IPS-18c (cell line): ENCODE data around the gene MILR1.
"Not testable (repeated sequence)": the region's sequence is repeated elsewhere in the genome, so short reads cannot be mapped to it uniquely, and the experiment has no call there.

Experiments
- H3K4me3 ChIP-seq: 2 replicates; pipeline ENCODE4 v1.7.0; 2013; ENCODE audit warnings: low read depth, mild to moderate bottlenecking, low read length, moderate library complexity; ENCODE audit not compliant: insufficient read depth
- H3K9me3 ChIP-seq: one replicate; pipeline ENCODE4 v1.6.1; 2013; ENCODE audit warnings: mild to moderate bottlenecking, low read length, moderate library complexity; ENCODE audit not compliant: control insufficient read depth, insufficient read depth

Gene MILR1

DNA sequence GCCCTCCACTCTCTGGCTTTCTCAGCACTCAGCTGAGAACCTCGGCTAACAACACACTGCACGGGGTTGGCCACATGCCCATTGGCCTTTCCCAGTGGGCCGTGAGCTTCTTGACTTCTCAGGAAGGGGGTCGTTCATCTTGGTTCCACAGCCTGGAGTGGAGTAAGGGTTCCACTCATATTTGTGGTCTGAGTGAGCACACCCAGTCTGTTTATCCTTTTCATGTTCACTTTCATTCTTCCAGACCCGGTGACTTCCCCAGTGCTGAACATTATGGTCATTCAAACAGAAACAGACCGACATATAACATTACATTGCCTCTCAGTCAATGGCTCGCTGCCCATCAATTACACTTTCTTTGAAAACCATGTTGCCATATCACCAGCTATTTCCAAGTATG, 8.2 kb downstream of the MILR1 start:
- no peaks in the 10 kb centered on the region for H3K9me3 ChIP-seq
- no peak overlapping the region for H3K4me3 ChIP-seq

DNA sequence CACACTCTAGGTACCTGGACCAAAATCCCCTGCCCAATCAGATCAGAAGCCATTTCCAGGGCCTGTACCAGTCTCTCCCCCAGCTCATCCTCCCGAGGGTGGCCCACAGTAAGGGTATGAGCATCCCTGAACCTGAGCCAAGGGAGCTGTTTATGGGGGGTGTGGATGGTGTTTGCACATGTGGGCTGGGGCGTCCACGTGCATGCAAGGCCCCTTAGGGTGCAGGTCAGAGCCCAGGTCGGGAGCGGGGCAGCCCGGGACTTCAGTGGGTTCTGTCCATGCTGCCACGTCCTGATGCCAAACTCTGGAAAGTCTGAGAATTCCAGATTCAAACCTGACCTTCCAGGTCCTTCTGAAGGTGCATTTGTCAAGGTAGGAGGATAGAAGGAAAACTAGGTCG, 9.8 kb downstream of the MILR1 start:
- H3K9me3 ChIP-seq: no peaks in the 10 kb centered on the region
- H3K4me3 ChIP-seq: no peak overlapping the region

DNA sequence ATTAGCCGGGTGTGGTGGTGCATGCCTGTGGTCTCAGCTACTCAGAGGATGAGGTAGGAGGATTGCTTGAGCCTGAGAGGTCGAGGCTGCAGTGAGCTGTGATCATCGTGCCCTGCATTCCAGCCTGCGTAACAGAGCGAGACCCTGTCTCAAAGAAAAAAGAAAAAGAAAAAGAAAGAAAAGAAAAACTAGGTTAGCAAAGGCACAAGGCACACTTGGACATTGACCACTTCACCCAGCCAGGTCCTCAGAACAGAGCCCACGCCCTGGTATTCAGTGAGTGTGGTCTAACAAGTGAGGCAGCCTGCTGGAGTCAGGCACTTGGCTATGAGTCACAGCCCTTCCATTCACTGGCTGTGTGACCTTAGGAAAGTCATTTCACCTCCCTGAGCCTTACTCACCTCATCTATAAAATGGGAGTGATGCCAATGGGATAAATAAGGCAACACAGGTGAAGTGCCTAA, 10.4 kb downstream of the MILR1 start:
- H3K9me3 ChIP-seq: no peaks in the 10 kb centered on the region
- no peak overlapping the region for H3K4me3 ChIP-seq

DNA sequence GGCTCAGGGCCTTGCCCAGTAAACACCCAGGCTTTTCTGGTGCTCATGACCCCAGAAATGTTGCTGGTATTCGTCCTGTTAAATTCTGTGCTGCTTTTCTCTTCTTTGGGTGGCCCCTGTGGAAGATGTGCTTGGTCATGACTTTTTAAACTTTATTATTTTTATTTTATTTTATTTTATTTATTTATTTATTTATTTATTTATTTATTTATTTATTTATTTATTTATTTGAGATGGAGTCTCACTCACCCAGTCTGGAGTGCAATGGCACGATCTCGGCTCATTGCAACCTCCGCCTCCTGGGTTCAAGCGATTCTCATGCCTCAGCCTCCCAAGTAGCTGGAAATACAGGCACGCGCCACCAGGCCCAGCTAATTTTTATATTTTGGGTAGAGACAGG, 10.9 kb downstream of the MILR1 start:
- not testable (repeated sequence) for H3K9me3 ChIP-seq, H3K4me3 ChIP-seq

DNA sequence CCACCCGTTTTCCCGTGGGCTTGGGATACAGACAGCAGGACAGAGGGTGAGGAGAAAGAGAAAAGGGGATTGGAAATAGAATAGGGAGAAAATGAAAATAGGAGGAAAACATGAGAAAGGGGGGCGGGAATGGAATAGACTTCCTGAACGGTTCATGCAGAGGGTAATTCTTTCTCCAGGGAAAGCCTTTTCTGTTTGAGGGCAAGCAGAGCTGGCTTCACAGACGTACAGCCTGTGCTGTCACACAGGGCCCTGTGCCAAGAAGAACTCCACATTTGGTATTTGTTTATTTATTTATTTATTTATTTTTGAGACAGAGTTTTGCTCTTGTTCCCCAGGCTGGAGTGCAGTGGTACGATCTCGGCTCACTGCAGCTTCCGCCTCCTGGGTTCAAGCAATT, 12.0 kb downstream of the MILR1 start:
- no peak overlapping the region for H3K4me3 ChIP-seq
- no peaks in the 10 kb centered on the region for H3K9me3 ChIP-seq

DNA sequence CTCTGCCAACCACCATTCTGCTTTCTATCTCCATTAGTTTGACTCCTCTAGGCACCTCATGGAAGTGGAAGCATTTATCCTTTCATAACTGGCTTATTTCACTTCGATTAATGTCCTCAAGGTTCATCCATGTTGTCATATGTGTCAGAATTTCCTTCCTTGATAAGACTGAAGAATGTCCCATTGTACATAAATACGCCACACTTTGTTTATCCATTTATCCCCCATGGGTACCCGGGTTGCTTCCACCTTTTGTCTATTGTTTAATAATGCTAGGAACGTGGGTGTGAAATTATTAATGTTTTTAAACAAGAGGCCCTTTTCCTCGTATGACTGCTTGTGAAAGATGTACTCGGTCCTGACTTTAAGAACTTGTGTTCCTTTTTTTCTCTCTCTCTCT, 12.9 kb downstream of the MILR1 start:
- no peak overlapping the region for H3K4me3 ChIP-seq
- peaks cover 4% of the 10 kb centered on the region for H3K9me3 ChIP-seq

DNA sequence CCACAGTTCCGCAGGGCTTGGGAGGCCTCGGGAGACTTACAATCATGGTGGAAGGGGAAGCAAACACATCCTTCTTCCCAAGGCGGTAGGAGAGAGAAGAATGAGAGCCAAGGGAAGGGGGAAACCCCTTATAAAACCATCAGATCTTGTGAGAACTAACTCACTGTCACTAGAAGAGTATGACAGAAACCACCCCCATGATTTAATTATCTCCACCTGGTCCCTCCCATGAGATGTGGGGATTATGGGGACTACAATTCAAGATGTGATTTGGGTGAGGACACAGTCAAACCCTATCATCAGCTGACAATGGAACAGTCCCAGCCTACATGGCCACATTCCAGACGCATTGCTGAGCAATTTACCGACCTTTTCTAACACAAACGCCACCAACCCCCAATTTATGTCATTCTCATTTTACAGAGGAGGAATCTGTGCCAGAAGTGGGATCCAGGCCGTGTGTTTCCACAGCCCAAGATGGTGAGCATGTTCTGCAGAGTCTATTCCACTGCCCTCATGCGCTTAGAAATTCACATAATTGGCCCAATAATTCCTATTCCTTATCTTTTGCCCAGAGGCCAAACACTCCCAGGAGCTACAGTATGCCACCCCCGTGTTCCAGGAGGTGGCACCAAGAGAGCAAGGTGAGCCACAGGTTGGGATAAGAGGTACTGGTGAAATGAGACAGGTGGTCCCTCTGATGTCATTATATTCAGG, 17.3 kb downstream of the MILR1 start:
- Histone ChIP-seq H3K9me3 (peaks cover 4% of the 10 kb centered on the region), H3K4me3 (no peak overlapping the region)

DNA sequence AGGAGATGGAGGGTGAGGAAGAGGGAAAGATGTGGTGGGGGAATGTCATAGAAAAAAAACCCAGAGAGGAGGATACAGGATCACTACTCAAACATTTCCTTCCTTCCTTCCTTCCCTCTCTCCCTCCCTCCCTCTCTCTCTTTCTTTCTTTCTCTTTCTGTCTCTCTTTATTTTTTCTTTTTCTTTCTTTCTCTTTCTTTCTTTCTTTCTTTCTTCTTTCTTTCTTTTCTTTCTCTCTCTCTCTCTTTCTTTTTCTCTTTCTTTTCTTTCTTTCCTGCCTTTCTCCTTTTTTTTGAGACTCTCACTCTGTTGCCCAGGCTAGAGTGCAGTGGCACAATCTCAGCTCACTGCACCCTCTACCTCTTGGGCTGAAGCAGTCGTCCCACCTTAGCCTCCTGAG, 17.9 kb downstream of the MILR1 start:
- H3K9me3 ChIP-seq: not testable (repeated sequence)

DNA sequence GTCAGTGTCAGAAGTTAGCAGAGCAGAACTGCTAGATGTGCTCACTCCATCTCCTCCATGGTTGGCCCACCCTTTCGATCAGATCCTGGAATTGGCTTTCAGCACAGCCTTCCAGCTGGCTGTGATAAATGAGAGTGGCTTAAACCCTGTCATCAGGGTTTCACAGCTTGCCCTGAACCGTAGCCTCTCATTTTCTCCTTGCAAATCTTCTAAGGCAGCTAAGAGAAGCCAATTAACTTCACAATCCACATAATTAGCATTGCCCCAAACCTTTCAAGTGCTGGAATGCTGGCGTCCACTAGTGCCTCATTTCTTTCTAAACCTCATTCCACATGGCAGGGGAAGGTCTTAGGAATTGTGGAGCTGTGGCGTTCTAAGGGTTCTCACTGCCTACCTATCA, 21.7 kb downstream of the MILR1 start:
- H3K4me3 ChIP-seq: no peak overlapping the region
- peaks cover 4% of the 10 kb centered on the region for H3K9me3 ChIP-seq

More for the DNA sequence above, 17.9 kb downstream of the MILR1 start:
- not testable (repeated sequence) for H3K4me3 ChIP-seq

DNA sequence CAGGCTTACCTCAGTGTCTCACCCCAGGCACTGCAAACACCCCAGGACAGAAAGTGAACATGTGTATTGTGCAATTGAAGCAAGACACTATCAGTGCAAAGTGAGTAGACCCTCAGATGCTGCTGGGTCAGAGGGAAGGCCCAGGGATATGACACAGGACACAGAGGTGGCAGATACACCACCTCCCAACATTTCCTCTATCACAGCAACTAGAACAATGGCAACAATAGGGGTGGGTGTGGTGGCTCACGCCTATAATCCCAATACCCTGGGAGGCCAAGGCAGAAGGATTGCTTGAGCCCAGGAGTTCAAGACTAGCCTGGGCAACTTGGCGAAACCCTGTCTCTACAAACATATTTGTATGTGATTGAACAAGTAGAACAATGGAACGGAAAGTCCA, 22.5 kb downstream of the MILR1 start:
- Histone ChIP-seq H3K9me3 (no peaks in the 10 kb centered on the region), H3K4me3 (no peak overlapping the region)

DNA sequence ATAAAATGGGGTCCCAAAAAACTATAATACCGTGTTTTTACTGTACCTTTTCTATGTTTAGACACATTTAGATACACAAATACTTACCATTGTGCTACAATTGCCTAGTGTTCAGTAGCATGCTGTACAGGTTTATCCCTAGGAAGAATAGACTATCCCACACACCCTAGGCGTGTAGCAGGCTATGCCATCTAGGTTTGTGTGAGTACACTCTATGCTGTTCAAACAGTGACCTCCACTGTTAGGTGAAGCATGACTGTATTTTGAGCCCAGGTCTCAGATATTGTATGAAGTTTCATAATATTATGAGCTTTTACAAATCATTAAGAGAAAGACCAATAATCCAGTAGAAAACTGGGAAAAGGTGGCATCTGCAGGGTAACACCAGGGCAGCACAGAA, 23.6 kb downstream of the MILR1 start:
- H3K9me3 ChIP-seq: no peaks in the 10 kb centered on the region
- H3K4me3 ChIP-seq: no peak overlapping the region

DNA sequence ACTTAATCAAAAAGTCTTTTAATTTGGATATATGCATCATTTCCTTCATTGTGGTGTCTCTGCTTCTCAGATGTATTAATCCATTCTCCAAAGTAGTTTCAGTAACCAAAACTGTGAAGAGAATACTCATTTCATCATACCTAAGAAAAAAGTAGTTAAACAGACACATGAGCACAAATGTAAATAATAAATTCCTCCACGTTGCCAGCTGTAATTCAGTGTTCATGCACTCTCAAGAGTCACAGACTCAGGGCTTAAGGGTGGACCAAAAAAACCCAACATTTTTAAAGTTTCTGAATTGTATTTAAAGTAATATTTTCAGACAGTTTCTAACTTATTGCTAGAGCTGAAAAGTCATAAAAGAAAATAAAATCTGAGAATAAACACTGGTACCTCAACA, 28.9 kb downstream of the MILR1 start:
- peaks cover 2% of the 10 kb centered on the region for H3K9me3 ChIP-seq
- H3K4me3 ChIP-seq: no peak overlapping the region

DNA sequence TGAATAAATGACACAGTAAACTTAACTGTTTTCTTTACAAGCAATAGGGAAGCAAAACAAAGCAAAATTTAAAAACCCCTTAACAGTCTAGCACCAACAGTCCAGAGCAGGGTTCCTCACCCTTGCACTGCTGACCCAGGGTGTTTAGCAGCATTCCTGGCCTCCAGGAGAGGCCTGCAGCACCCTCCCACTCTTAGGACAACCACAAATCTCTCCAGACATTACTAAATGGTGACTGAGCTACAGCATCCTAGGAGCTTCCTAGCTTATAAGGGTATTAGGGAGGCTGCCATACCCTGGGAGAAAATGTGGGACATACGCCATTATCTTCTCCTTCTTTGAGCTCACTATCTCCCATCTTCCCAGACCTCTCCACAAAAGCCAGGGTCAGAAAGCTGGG, 32.0 kb downstream of the MILR1 start:
- no peak overlapping the region for H3K4me3 ChIP-seq
- H3K9me3 ChIP-seq: peaks cover 2% of the 10 kb centered on the region

DNA sequence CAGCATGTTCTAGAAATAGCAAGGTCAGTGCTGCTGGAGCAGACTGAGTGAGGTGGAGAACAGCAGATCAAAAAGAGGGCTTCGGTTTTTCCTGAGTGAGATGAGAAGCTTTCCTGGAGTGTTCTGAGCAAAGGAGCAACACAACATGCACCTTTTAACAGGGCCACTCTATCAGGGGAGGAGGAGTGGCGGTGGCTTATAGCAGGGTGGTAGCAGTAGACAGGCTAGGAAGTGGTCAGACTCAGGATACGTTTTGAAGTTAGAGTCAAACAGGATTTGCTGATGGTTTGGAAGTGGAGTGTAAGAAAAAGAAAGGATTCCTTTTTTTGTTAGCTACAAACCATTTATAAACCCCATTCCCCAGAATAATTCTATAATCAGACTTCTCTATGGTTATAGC, 35.5 kb downstream of the MILR1 start:
- Histone ChIP-seq H3K9me3 (peaks cover 2% of the 10 kb centered on the region), H3K4me3 (no peak overlapping the region)

DNA sequence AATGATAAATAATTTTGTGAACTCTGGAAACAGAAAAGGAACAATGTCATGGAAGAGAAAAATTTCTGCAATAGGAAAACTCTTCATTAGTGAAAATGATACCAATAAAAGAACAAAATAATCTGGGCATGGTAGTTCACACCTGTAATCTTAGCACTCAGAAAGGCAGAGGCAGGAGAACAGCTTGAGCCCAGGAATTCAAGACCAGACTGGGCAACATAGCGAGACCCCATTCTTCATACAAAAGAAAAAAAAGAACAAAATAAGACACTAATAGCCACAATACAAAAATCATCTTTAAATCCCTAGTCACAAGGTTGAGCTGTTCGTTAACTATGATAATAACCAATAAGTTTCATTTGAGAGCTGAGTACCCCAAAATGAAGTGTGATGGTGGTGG, 39.4 kb downstream of the MILR1 start:
- Histone ChIP-seq H3K9me3 (no peaks in the 10 kb centered on the region), H3K4me3 (no peak overlapping the region)

DNA sequence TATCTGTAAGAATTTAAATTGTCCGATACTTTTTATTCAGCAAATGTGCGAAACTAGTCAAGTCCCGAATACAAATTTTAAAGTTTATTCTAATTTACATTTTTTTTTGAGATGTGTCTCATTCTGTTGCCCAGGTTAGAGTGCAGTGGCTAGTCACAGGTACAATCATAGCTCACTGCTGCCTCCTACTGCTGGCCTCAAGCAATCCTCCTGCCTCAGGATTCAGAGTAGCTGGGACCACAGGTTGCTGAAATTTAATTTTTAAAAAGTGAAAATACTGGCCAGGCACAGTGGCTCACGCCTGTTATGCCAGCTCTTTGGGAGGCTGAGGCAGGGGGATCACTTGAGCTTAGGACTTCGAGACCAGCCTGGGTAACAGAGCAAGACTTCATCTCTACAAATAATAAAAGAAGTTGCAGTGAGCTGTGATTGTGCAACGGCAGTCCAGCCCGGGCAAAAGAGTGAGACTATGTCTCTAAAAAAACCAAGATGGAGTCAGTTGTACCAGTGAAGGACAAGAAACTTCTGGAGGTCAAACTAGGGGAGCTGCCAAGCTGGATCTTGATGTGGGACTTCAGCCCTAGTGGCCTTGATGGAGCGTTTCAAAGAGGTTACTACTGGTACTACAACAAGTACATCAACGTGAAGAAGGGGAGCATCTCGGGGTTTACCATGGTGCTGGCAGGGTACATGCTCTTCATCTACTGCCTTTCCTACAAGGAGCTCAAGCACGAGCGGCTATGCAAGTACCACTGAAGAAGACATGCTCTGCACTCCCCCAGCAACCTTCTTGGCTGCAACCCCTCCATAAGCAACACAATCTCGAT, 42.3 kb downstream of the MILR1 start:
- Histone ChIP-seq H3K4me3 (no peak overlapping the region), H3K9me3 (no peaks in the 10 kb centered on the region)

DNA sequence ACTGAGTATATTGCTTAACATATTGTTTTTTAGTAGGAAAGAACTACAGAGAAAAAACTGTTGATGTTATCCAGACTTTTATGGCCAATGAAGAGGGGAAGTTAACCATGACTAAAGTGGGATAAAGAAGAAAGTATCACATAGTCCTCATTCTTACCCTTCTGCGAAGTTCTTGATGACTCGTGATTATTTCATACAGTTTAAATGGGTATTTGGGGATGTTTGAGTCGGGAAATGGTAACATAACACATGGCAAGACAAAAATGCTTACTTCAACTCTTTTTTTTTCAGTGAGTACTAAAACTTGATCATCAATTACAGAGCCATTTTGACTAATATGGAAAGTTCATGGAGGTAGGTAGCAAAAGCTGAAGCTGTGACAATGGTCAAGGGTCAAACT, 43.1 kb downstream of the MILR1 start:
- Histone ChIP-seq H3K4me3 (no peak overlapping the region), H3K9me3 (no peaks in the 10 kb centered on the region)

DNA sequence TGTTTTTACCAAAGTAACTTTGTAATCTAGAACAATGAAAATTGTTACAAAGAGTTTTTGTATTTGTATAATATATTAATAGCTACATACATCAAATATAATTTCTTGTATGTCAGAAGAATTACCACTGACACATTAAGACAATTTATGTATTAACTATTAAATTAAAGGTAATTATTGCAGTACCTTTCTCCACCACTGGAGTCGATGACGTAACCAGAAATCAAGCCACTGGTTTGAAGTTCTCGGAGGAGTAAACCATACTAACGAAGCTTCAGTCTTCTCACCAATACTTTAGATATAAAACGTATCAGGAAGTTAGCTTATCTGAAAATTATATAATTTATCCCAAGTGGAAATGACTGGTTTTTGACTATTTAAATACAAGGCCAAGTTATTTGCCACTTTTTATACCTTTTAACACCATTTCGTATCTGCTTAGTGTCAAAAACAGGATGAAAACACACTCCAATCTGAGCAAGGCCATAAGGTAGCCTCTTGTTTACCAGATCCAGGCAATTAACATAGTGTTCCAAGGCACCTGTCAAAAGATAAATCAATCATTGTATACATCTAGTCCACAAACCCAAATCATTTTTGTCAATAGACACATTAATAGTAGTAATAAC, 43.7 kb downstream of the MILR1 start:
- no peak overlapping the region for H3K4me3 ChIP-seq
- no peaks in the 10 kb centered on the region for H3K9me3 ChIP-seq
